ENCODE measurements around the gene NTRK2.

- TF ChIP-seq, protein P1, sequence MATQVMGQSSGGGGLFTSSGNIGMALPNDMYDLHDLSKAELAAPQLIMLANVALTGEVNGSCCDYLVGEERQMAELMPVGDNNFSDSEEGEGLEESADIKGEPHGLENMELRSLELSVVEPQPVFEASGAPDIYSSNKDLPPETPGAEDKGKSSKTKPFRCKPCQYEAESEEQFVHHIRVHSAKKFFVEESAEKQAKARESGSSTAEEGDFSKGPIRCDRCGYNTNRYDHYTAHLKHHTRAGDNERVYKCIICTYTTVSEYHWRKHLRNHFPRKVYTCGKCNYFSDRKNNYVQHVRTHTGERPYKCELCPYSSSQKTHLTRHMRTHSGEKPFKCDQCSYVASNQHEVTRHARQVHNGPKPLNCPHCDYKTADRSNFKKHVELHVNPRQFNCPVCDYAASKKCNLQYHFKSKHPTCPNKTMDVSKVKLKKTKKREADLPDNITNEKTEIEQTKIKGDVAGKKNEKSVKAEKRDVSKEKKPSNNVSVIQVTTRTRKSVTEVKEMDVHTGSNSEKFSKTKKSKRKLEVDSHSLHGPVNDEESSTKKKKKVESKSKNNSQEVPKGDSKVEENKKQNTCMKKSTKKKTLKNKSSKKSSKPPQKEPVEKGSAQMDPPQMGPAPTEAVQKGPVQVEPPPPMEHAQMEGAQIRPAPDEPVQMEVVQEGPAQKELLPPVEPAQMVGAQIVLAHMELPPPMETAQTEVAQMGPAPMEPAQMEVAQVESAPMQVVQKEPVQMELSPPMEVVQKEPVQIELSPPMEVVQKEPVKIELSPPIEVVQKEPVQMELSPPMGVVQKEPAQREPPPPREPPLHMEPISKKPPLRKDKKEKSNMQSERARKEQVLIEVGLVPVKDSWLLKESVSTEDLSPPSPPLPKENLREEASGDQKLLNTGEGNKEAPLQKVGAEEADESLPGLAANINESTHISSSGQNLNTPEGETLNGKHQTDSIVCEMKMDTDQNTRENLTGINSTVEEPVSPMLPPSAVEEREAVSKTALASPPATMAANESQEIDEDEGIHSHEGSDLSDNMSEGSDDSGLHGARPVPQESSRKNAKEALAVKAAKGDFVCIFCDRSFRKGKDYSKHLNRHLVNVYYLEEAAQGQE (IDR thresholded peaks at IDR 0.05; ENCODE audit: insufficient read depth in 1 of 2, low read depth in 2 of 2, low read length in 2 of 2) = no peak
- TF ChIP-seq POLR2AphosphoS5 (IDR thresholded peaks at IDR 0.05; ENCODE audit: low read depth, low read length) = no peak
- no peak for TF ChIP-seq TAF1 (IDR thresholded peaks at IDR 0.05; ENCODE audit: borderline replicate concordance, insufficient read depth, low read length)
- TF ChIP-seq SIN3A (IDR thresholded peaks at IDR 0.05; ENCODE audit: borderline replicate concordance, insufficient read depth, low read length) = no peak
- TF ChIP-seq FOXP2 (optimal IDR thresholded peaks at IDR 0.05; ENCODE audit: borderline replicate concordance, extremely low read depth, extremely low read length, insufficient read depth) = no peak
Measured at GRCh38 chr9:84807431-84807830, 137.9 kb downstream of the NTRK2 start.

Measured in PFSK-1 (cell line).